ENCODE measurements around the gene PABPC1L.

DNA sequence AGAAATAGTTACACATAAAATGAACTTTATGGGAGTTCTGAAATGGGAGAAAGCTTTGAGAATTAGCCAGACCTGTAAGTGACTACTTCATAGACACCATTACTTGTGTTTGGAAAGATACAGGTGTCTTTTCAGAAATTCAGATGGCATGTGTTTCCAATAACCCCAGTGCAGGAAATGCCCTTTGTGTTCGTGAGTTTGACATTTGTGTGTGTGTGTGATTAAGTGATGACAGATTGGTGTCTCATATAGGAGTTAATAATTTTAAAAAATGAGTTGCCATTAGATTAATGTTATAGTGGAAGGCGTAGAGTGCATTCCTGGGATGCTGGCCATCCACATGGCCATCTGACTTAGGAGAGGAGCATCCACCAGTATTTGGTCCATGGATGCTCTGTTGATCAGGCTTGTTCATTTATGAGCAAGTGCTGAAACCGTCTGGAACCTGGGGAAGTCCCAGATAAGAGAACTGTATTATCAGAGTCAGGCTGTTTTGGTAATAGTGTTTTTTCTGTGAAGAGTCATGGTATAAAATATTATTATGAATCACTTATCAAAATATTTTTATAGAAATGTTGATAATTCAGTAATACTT lies 59.5 kb downstream of the PABPC1L start:
- TF ChIP-seq, protein P1, sequence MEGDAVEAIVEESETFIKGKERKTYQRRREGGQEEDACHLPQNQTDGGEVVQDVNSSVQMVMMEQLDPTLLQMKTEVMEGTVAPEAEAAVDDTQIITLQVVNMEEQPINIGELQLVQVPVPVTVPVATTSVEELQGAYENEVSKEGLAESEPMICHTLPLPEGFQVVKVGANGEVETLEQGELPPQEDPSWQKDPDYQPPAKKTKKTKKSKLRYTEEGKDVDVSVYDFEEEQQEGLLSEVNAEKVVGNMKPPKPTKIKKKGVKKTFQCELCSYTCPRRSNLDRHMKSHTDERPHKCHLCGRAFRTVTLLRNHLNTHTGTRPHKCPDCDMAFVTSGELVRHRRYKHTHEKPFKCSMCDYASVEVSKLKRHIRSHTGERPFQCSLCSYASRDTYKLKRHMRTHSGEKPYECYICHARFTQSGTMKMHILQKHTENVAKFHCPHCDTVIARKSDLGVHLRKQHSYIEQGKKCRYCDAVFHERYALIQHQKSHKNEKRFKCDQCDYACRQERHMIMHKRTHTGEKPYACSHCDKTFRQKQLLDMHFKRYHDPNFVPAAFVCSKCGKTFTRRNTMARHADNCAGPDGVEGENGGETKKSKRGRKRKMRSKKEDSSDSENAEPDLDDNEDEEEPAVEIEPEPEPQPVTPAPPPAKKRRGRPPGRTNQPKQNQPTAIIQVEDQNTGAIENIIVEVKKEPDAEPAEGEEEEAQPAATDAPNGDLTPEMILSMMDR (IDR thresholded peaks at IDR 0.05) = no peak
- no peak for TF ChIP-seq EZH2 (IDR thresholded peaks at IDR 0.05; ENCODE audit: borderline replicate concordance, insufficient read depth, low read depth, low read length, poor library complexity, severe bottlenecking)
